Measurements from ENCODE around the gene FBLN7. TPM values are rescaled to one million over a fixed set of nuclear protein-coding genes. Genes with fewer than 3 reads are reported as not detected.

Gene FBLN7
- total RNA-seq, 2 experiments from 2014 or later: 0.25 TPM; not detected in 1

DNA sequence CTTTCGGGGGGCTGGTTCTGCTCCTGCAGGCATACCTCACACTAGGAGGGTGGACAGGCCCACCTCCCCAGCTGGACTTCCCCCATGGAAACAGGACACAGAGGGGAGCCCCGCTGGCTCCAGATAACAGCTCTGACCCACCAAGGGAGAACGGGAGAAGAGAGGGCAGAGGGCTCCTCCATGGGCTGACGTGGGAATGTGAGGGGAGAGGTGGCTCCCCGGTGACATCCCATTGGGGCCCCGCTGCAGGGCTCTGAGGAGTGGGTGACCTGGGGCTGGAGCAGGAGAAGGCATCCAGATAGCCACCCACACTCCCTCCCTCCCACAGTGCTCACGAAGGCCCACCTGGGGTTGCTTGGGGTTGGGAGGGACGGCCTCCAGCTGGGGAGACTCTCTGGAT, 45.9 kb downstream of the FBLN7 start:
- no peak overlapping the region for H3K27ac ChIP-seq (ENCODE audit: low read depth, low read length, poor library complexity, severe bottlenecking)
- no peaks in the 10 kb centered on the region for H3K9me2 ChIP-seq (ENCODE audit: insufficient read depth, low read length)
- H3K9me3 ChIP-seq (ENCODE audit: low read length): no peaks in the 10 kb centered on the region
- DNase-seq (ENCODE audit: low spot score): no peak
- intact Hi-C loops (cut with micrococcal nuclease; ENCODE audit: unreplicated experiment): no loop called here
- no peak for TF ChIP-seq EZH2phosphoT487 (IDR thresholded peaks at IDR 0.05; ENCODE audit: borderline replicate concordance, low read depth, low read length)
- TF ChIP-seq, protein P1, sequence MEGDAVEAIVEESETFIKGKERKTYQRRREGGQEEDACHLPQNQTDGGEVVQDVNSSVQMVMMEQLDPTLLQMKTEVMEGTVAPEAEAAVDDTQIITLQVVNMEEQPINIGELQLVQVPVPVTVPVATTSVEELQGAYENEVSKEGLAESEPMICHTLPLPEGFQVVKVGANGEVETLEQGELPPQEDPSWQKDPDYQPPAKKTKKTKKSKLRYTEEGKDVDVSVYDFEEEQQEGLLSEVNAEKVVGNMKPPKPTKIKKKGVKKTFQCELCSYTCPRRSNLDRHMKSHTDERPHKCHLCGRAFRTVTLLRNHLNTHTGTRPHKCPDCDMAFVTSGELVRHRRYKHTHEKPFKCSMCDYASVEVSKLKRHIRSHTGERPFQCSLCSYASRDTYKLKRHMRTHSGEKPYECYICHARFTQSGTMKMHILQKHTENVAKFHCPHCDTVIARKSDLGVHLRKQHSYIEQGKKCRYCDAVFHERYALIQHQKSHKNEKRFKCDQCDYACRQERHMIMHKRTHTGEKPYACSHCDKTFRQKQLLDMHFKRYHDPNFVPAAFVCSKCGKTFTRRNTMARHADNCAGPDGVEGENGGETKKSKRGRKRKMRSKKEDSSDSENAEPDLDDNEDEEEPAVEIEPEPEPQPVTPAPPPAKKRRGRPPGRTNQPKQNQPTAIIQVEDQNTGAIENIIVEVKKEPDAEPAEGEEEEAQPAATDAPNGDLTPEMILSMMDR (conservative IDR thresholded peaks at IDR 0.05; ENCODE audit: low read length): no peak
- H3K4me1 ChIP-seq (ENCODE audit: insufficient read depth, low read length, poor library complexity, severe bottlenecking): peaks cover 11% of the 10 kb centered on the region
- no peaks in the 10 kb centered on the region for H3K79me2 ChIP-seq (ENCODE audit: insufficient read depth, low read depth, low read length)
- H4K20me1 ChIP-seq (ENCODE audit: insufficient read depth, low read length): no peaks in the 10 kb centered on the region
- no TSS peak for BruUV-seq (replicated peaks)
- H2AFZ ChIP-seq (ENCODE audit: low read length): no peak overlapping the region
- ChIA-PET POLR2A (no interaction called here), CTCF (ENCODE audit: unreplicated experiment) (no interaction called here)
- no peaks in the 10 kb centered on the region for H3K36me3 ChIP-seq (ENCODE audit: insufficient read depth, low read length)
- H3K4me3 ChIP-seq (ENCODE audit: low read depth, low read length, poor library complexity, severe bottlenecking): no peak overlapping the region
- no peak overlapping the region for H3K4me2 ChIP-seq (ENCODE audit: low read length)

GRCh38 chr2:112185131-112185530, 46.9 kb downstream of the FBLN7 start:
- ChIA-PET POLR2A (no interaction called here), CTCF (ENCODE audit: unreplicated experiment) (no interaction called here)
- no peaks in the 10 kb centered on the region for H3K79me2 ChIP-seq (ENCODE audit: insufficient read depth, low read depth, low read length)
- no peaks in the 10 kb centered on the region for H3K9me2 ChIP-seq (ENCODE audit: insufficient read depth, low read length)
- H3K9me3 ChIP-seq (ENCODE audit: low read length): no peaks in the 10 kb centered on the region
- H3K4me1 ChIP-seq (ENCODE audit: insufficient read depth, low read length, poor library complexity, severe bottlenecking): peaks cover 11% of the 10 kb centered on the region
- intact Hi-C loops (cut with micrococcal nuclease; ENCODE audit: unreplicated experiment): no loop called here
- no peak overlapping the region for H2AFZ ChIP-seq (ENCODE audit: low read length)
- BruUV-seq (replicated peaks): no TSS peak
- DNase-seq (ENCODE audit: low spot score): no peak
- no peak overlapping the region for H3K4me3 ChIP-seq (ENCODE audit: low read depth, low read length, poor library complexity, severe bottlenecking)
- H3K4me2 ChIP-seq (ENCODE audit: low read length): no peak overlapping the region
- TF ChIP-seq, protein P1 (conservative IDR thresholded peaks at IDR 0.05; ENCODE audit: low read length): no peak
- TF ChIP-seq EZH2phosphoT487 (IDR thresholded peaks at IDR 0.05; ENCODE audit: borderline replicate concordance, low read depth, low read length): no peak
- no peaks in the 10 kb centered on the region for H4K20me1 ChIP-seq (ENCODE audit: insufficient read depth, low read length)
- H3K27ac ChIP-seq (ENCODE audit: low read depth, low read length, poor library complexity, severe bottlenecking): no peak overlapping the region
- no peaks in the 10 kb centered on the region for H3K36me3 ChIP-seq (ENCODE audit: insufficient read depth, low read length)

GRCh38 chr2:112187046-112187715, 49.0 kb downstream of the FBLN7 start:
- Histone ChIP-seq H3K9me2 (ENCODE audit: insufficient read depth, low read length) (no peaks in the 10 kb centered on the region), H3K4me1 (ENCODE audit: insufficient read depth, low read length, poor library complexity, severe bottlenecking) (peaks cover 11% of the 10 kb centered on the region), H3K4me2 (ENCODE audit: low read length) (no peak overlapping the region), H3K79me2 (ENCODE audit: insufficient read depth, low read depth, low read length) (no peaks in the 10 kb centered on the region), H2AFZ (ENCODE audit: low read length) (peak overlapping the region; percentile 85), H4K20me1 (ENCODE audit: insufficient read depth, low read length) (no peaks in the 10 kb centered on the region), H3K9me3 (ENCODE audit: low read length) (no peaks in the 10 kb centered on the region), H3K36me3 (ENCODE audit: insufficient read depth, low read length) (no peaks in the 10 kb centered on the region), H3K4me3 (ENCODE audit: low read depth, low read length, poor library complexity, severe bottlenecking) (no peak overlapping the region), H3K27ac (ENCODE audit: low read depth, low read length, poor library complexity, severe bottlenecking) (no peak overlapping the region)
- POLR2A ChIA-PET: no interaction called here
- no peak for DNase-seq (ENCODE audit: low spot score)
- no TSS peak for BruUV-seq (replicated peaks)
- no peak for TF ChIP-seq EZH2phosphoT487 (IDR thresholded peaks at IDR 0.05; ENCODE audit: borderline replicate concordance, low read depth, low read length)
- TF ChIP-seq, protein P1 (conservative IDR thresholded peaks at IDR 0.05; ENCODE audit: low read length): no peak
- CTCF ChIA-PET (ENCODE audit: unreplicated experiment): no interaction called here
- intact Hi-C loops (cut with micrococcal nuclease; ENCODE audit: unreplicated experiment): no loop called here
